HG03565 (cell line): ENCODE measurements around the gene MMP24OS.
"Not testable (repeated sequence)": the region's sequence is repeated elsewhere in the genome, so short reads cannot be mapped to it uniquely, and the experiment has no call there.

Experiments
- ATAC-seq: cut with Tn5 transposase; IDR thresholded peaks from one replicate; pipeline ENCODE4 v1.9.1; 2021; ENCODE audit warnings: mild to moderate bottlenecking, moderate library complexity; ENCODE audit not compliant: unreplicated experiment

Gene MMP24OS

DNA sequence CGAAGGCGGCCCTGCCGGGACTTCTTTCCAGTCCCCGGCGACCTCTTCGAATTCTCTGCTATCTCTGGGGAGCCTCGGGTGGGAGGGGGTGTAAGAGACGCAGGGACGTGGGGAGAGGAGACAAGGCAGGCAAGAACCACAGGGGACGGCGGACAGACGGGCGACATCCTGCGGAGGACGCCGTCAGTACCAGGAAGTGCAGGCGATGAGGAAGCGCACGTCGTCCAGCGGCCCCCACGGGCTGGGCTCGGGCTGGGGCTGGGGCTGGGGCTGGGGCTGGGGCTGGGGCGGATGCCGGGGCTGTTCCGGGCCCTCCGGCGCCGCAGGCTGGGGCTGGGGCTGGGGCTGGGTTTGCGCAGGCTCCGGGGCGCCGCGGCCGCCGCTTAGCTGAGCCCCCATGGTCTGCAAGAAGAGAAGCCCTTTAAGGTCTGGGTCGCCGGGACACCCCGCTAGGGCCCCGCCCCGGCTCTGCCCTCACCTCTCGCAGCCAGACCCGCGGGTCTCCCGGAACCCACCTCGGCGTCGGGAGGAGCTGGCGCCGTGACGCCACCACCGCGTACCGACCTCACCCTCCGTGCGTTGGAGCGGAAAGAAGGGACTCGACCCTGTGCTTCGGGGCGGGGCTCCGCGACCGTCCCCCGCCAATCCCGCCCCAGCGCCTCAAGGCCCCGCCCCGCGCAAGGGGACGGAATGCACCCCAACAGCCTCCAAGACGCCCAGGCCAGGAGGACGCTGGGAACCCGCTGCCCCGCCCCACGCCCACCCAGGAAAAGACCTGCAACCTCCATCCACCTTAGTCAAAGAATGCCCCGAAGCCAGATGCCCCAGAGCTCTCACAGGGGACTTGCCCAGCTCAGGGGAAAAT, at the start of gene MMP24OS:
Gene MMP24OS (minus strand): TSS at position 592 of the 865 bp plus-strand sequence. CDS start 193 bp downstream, at position 399.
- peak; percentile 65 for ATAC-seq

DNA sequence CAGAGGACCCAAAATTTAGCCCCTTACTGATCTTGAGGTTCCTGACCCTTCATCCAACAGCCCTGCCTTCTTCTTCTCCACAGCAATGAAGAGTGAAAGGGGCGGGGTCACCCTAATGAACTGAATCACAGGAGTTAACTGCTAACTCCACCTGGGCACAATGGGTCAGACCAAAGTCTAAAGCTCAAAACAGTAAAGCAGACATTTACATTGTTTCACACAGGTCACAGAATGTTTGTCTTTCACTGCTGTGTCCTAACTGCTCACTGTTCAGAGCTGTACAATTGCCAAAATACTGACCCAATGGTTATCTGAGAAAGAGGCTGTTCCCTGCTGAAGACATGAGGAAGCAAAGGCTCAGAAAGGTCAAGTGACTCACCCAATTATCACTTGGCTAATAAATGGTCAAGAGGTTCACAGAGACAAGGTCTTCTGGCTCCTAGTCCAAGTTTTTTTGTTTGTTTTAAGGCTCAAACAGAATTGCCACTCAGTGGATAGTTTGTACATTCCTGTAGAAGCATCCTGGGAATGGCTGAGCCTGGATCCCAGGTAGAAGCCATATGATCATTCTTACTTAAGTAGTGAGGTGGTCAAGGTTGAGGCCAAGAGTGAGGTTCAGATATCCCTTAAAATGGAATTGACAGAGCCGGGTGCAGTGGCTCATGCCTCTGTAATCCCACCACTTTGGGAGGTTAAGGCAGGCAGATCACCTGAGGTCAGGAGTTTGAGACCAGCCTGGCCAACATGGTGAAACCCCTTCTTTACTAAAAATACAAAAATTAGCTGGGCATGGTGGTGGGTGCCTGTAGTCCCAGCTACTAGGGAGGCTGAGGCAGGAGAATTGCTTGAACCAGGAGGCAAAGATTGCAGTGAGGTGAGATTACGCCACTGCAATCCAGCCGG, 49.4 kb upstream of the MMP24OS start:
- ATAC-seq, result no peak

DNA sequence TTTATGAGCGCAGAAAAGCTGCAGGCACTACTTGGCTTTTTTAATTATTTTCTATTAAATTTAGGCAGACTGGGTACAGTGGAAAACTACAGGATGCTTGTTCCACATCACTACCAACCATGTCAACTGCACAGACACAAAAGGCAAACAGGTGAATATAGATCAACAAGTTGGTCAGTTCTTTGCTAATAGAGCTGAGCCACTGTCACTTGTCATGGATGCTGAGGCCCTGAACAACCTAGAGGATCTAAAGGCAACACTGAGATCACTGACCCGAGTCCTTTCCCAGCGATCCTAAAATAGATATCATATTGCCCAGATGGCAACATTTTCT, 48.8 kb upstream of the MMP24OS start:
- ATAC-seq, result no peak

DNA sequence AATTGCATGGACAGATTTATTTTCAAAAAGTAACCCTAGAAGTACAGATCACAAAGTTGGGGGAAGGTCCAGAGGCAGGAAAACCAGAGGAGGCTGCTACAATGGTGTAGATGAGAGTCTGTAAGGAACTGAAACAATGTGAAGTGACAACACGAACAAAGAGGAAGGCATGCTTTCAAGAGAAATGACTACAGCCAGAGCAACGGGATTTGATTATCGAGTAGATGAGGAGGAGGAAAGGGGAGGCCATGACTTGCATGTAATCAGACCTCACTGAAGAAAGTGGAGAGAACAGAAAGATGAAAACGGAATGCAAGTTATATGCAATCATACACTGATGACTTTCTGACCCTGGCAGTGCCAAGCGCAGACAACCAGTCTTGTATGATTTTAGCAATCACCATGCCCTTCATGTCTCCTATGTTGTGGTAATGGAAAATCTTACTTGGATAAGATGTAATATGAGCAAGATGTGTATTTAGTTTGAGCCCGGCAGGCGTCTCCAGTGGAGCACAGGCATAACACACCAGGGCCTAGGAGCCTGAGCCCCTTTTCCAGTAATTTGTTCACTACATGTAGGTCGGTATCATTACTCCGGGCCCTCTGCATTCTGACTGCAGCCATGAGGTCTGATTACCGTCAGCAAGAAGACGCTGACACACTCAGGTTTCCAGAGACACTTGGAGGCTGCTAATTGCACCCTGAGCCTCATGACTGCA, 48.3 kb upstream of the MMP24OS start:
- no peak for ATAC-seq

DNA sequence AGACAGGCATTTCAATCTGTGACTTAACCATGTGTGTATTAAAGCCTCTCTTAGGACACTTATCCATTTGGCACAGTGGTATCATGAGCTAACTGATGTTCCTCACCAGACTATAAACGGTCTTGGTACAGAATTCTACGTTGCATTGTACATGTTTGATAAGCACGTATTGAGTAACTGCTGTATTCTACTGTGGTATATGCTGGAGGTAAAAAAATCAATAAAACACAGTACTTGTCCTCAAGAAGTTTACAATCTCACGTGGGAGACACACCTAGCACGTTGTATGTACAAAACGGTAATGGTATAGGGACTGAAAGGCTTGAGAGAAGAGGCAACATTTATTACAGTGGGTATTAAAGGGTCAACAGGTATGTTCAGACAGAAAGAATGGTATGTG, 47.5 kb upstream of the MMP24OS start:
- no peak for ATAC-seq

DNA sequence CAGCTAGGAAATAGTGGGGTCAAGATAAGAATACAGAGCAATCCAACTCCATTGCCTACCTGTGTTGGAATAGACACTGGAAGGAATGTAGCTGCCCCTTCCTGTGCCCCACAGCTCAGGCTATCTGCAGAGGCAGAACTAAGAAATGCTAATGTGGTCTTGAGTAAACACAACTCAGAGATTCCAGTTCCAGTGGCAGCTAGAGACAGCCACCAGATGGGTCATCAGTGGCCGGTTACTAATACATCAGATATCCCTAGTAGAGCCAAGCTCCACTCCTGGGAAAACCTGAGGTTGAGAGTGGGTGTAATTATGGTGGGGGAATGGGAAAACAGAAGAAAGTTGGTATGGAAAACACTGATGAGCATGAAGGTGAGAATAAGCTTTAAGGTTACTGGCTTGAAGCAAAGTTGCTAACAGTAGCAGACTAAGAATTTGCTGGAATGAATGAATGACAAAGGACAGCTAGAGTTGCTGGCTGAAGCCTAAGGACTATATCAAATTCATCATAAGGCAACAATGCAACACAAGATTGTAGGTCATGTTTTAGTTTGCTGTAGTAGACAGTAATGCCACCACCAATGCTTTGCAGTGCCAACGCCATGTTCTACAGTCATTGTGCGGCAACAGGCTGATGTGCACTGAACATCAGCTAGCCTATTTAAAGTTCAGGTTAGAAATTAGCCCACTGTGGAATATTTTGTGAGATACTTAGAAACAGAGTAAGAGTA, 42.6 kb upstream of the MMP24OS start:
- ATAC-seq, result no peak

DNA sequence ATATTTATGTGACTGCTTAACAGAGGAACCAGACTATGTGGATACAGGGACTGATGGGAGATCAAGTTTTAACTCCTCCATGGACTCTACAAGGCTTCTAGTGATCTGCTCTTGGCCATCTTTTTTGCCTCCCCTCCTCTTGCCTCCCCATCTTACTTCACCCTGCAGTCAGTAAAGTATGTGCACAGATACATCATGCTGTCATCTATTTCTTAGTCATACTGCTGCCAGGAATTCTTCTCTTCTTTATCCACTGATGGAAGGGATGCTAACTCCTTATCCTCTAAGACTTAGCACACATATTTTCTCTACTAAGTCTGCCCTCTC, 41.9 kb upstream of the MMP24OS start:
- no peak for ATAC-seq

DNA sequence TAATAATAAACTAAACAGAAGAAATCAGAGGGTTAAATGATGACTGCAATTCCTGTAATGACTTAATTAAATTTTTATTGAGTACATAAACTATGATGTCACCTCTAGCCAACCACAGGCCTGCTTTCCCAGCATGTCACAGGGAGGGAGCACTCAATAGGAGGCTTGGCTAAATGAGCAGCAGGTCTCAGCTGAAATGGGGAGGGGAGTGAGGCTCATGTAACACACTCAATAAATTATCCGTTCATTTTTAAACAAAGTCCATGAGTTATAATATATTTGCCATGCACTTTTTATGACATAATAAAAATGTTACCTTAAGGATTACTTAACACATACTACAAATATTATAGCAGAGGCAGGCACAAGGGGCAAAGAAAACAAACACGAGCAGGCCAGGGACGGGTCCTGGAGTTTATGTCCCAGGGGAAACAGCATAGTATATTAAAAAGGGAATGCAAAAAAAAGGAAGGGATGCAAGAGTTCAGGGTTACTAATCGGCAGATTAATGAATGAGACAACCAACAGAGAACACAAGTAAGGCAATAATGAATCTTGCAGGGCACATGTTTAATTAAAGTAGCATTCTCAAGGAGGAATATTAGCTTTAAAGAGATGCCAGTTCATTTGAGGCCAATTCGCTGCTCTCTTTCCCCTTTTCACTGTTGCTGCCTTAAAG, 41.4 kb upstream of the MMP24OS start:
- ATAC-seq, result no peak

DNA sequence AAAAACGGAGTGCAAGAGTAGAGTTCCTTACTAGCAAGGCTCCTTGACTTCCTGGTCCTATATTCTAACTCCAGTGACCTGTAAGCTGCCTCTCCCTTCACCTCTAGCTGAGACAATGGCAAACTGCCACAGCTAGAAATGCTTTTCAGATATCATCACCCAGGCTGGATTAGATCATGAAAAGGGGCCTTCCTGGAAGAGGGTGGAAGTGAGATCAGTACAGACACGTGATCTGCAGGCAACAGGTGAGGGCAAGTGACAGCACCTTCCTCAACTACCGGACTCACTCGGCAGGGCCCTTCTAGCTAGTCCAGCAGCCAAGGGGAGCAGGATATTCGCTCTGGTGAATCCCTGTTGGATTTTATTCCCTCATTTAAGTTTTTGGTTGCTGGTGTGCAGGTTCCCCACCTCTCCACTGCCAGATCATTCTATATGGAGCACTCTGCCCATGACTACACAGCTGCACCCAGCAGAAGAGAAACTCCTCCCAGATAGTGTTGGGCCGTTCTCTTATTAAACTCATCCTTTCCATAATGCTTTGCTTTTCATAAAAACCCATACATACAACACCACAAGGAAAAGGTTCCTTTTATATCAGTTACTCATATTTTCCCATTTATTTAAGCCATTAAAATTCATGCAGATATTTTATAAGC, 40.7 kb upstream of the MMP24OS start:
- no peak for ATAC-seq

DNA sequence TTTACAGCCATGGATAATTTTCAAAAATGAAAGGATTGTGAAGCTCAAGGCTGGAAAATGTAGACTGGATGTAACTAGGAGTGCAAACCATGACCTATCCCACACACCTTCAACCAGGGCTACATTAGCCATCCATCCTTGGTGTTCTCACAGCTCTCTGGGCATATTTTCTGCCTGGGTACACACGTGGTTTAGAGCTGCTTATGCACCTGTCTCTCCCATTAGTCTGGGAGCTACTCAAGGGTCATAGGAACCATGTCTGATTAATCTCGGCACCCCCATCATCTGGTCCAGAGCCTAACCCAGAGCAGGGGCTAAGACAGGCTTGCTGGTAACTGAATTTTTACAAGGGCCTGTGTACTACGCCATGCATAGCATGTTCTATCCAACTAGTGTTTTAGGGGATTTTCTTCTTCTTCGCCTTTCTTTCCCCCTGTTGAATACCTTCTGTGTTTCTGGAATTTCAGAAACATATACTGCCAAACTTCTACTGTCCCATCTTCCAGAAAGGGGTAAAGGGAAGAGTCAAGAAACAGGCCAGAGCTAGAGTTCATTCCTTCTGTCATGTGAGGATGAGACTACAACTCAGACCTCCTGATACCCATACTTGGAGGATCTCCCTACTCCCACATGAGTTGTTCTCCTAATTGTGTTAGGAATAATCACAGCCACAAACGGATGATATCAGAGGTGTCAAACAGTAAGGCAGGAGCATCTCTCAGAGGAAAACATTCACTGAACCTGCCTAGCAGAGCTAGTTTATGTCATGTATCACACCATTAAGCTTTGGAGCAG, 39.7 kb upstream of the MMP24OS start:
- no peak for ATAC-seq

DNA sequence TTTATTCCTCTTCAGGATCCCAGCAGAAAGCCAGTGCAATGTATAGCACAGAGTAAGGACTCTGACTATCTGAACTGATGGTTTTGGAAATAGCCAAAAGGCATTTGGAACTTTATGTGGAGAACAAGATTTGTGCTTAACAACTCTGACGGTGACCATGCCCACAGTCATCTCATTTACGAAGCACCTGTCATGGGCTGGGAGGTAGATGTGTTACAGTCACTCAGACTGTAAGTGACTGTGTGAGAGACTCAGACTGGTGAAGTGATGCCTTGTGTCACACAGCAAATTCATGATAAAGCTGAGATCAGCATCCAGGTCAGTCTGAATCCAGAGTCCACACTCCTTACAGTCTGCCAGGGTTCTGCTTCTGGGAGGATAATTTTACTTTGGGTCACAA, 38.2 kb upstream of the MMP24OS start:
- ATAC-seq, result no peak

DNA sequence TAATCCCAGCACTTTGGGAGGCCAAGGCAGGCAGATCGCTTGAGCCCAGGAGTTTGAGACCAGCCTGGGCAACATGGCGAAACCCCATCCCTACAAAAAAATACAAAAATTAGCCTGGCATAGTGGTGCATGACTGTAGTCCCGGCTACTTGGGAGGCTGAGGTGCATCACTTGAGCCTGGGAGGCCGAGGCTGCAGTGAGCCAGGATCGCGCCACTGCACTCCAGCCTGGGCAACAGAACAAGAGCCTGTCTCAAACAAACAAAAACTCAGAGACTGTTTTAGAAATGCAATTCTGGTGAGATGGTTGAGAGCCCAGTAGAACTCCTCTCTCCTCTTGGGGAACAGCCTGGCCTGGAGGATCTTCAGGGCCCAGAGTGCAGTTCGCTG, 37.7 kb upstream of the MMP24OS start:
- not testable (repeated sequence) for ATAC-seq

DNA sequence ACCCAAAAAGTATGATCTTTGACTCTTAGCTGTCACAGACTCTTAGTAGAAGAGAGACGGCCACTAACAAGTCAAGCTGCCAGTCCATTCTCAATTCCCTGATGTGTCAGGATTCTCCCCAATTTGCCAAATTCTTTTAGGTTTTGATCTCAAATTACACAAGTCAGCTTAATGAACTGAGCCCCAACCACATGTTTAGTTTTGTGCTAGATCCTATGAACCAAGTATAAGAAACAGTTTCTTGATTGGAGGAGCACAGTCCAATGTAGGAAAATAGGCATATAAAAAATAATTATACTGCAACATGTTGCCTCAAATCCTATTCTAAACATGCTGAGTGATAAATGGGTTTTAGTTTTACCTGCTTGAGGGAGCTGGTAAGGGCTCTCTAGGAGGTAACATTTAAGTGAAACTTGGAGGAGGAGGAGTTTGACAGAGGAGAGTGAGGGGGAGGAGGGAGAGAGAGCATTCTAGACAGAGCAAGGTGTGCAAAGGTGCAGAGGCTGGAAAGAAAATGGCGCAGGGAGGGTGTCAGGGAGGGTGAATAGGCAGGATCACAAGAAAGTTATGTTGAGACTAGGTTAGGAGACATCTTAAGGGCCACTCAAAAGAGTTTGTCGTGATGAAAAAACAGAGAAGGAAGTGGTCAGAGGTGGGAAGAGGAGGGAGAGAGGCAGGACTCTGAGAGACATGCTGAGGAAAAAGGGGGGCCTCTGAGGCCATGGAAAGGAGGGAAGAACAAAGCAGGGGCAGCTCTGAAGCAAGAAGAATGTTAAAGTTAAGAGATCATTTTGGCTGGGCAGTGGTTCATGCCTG, 37.1 kb upstream of the MMP24OS start:
- ATAC-seq, result no peak

DNA sequence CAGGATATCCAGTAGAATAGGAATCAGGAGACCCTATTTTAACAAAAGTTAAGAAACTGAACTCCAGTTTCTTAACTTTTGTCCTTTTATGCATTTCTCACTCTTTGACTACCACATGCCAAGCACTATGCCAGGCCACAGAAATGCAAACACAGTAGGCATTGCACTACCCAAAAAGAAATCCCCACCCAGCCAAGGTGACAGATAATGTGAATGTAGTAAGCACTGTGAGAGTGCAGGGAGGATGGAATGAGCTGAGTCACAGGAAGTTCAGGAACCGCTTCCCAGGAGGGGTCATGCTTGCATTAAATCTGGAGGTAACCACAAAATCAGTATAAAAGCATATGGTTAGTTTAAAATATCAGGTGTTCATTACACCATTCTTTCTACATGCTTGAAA, 34.4 kb upstream of the MMP24OS start:
- no peak for ATAC-seq

DNA sequence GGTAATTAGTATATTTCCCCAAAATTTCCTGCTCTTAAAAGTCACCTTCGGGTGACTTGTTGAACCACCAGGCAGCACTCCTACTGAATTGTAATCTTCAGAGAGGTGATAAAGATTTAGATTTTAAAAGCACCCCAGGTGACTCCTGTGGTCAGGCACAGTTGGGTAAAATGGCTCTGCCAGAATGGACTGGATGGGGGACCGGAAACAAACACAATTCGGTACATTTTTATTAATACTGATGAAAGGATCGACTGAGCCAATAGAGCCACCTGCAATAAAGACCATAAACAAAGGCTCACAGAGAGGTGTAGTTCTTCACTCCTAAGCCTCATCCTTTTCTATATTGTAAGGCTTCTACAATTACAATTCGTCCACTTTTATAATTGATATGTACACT, 33.9 kb upstream of the MMP24OS start:
- ATAC-seq, result no peak

DNA sequence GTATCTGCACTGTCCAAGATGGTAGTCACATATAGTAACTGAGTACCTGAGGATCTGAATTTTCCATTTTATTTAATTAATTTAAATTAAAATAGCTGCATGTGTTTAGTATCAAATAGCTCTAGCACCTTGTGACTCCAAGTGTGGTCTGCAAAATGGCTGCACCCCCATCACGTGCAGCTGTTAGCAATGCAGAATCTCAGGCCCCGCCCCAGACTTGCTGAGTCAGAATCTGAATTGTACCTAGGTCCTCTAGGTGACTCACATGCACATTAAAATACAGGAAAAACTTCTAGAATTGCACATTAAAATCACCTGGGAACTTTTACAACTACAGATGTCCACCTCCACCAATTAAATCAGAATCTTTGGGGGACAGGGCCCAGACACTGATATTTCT, 33.5 kb upstream of the MMP24OS start:
- no peak for ATAC-seq

DNA sequence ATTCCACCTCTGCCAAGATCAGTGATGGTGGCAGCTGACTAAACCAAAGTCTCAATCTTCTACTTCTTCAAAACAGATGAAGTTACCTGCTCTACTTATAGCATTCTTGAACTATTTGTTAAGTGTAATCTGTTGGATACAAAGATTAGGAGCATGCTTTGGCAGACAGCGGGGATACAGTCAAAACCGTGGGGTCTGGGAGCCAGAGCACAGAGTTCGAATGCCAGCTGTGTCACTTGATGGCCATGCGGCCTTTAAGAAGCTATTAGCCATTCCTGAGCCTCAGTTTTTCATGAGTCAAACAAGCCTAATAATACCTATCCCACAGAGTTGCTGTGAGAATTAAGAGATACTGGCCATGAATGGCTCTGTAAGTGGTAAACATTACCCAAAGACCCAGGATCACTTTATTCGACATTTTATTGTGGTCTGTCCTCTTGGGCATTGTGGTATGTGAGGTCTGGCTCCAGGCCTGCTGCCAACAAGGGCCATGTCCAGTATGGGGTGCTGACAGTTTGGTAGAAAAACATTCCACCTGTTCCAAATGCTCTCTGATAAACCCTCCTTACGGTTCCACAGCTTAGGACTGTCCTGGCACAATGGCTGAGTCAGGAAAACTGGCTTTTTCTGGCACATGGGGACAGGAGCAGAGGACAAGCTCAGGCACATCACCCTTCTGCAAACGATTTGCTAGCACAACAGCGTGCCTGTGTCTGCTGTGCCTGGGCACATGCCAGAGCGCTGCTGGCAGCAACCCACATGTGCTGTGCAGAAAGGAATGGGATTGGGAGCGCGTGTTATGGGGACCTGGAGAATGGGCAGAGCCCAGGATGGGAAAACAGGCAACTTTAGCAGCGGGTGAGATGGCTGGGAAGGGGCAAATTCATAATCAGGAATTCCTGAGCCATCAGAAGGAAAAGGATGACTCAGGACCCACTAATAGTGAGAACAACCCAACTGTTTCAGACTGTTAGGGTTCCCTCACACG, 30.0 kb upstream of the MMP24OS start:
- no peak for ATAC-seq
